Fibroblast of the conjunctiva (primary cell): Measurements from ENCODE around the gene DCAF10.
"Not testable (repeated sequence)": the region's sequence is repeated elsewhere in the genome, so short reads cannot be mapped to it uniquely, and the experiment has no call there.

Source experiments
- DNase-seq: peaks from one replicate; pipeline ENCODE4 v3.0.0-alpha.2; 2010; ENCODE audit warnings: low read depth

DCAF10 gene

DNA sequence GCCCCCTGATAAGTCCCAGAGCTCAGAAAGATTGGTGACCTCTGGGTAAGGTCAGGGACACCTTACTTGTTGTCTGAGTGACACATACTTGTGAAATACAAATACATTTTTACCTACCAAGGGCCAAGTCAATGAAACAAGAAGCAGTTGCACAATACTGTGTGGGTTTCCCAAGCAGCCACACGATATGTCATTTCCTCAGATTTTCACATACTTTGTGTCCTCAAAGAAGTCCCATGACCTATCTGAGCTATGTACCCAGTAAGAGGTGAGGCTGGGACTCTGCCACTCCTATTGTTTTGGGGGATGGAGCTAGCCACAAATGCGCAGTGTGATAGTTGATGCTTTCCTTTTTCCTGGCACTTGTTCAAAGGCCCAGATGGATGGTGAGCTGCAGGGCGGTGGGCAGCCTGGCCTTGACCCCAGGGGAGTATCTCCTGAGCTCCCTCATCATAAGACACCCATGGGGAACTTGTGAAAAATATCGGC, 108.1 kb downstream of the DCAF10 start:
- no peak for DNase-seq

DNA sequence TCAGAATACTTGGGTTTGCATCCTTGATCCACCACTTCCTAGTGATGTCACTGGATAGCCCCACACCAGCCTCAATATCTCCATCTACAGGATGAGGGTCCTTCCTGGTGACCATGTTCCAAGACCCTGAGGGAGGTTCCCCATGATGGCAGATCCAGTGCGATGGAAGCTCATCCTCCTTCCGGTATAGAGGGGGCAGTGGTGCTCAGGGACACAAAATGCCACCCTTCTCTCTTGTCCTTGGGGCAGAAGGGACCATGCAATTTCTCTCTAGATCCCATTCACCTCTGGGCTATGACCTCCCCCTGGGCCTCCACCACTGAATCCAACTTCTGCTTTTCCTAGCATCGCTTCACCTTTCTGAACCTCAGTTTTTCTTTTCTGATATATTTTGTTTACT, 108.7 kb downstream of the DCAF10 start:
- no peak for DNase-seq

DNA sequence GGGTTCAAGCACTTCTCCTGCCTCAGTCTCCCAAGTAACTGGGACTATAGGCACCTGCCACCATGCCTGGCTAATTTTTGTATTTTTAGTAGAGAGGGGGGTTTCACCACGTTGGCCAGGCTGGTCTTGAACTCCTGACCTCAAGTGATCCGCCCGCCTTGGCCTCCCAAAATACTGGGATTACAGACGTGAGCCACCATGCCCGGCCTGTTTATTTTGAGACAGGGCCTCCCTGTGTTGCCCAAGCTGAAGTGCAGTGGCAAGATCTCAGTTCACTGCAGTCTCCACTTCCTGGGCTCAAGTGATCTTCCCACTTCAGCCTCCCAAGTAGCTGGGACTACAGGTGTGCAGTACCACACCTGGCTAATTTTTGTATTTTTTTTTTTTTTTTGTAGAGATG, 109.2 kb downstream of the DCAF10 start:
- not testable (repeated sequence) for DNase-seq

DNA sequence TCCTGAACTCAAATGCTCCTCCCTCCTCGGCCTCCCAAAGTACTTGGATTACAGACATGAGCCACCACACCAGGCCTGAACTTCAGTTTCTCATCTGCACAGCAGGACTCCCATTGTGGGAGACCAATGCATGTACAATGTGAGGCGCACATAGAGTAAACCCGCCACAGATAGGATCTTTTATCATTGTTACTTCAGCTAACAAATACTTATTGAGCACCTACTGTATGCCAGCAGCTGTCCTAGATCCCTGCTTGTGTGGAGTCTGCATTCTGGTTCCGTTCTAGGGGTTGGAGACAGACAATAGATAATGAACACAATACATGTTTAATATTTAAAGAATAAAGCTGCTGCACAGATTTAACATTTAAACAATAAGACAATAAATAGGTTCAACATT, 109.7 kb downstream of the DCAF10 start:
- DNase-seq: no peak

DNA sequence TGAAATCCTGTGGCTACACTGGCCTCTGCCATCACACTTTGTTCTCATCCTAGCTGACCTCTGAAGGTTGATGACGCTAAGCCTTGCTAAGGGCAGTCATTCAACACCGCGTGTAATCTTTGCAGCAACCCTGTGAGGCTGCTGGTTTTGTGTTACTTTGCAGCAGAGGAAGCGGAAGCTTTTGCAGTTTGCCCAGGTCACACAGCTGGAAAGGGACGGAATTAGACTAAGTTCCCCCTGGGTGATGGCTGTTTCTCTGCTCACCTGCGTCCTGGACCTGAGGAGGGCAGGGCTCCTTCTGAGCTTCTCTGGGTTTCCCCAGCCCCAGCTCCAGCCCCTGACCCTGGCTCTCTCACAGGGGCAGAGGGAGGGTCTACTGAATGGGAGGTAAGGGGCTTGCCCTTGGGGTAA, 110.7 kb downstream of the DCAF10 start:
- no peak for DNase-seq

DNA sequence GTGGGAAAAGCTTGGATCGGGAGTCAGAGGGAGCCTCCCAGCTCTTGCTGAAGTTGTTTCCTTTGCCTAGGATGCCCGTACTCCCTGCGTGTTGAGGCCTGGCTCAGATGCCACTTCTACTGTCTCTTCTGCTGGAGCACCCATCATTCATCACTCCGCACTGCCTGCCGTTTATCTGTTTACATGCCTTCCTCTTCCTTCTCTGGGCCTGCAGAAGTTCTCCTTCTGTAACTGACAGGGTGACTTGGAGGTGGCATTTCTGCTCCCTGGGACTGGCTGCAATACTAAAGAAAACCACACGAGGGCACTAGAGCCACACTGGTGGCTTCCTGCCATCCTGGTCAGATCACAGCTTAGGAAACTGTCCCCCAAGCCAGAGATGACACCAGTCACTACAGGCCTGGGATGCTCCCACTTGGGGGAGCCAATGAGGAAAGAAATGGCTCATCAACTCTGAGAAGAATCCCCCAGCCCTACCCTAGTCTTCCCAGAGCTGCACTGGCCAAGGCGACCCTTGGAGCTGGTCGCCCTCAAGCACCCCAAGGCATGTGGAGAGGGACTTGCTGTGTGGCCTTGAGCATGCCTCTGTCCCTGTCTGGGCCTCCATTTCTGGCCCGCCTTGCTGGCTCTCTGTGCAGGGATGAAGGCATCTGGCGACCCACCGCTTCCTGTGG, 113.0 kb downstream of the DCAF10 start:
- DNase-seq: no peak

DNA sequence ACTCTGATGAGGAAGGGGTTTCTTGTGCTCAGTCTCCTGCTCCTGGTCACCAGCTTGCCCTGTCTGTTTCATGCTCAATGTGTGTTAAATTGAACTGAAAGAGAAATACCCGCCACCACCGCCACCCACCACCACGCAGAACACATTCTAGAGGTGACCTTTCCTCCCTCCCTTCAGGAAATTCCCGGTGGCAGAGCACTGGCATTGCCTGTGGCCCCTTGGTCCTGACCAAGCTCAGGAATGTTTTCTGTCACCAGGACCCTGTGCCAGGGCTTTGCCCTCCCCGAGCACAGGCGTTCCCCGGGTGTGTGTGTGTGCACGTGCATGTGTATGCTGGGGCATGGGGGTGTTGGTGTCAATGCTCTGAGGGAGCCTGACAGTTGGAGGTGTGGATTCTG, 113.6 kb downstream of the DCAF10 start:
- DNase-seq: no peak

DNA sequence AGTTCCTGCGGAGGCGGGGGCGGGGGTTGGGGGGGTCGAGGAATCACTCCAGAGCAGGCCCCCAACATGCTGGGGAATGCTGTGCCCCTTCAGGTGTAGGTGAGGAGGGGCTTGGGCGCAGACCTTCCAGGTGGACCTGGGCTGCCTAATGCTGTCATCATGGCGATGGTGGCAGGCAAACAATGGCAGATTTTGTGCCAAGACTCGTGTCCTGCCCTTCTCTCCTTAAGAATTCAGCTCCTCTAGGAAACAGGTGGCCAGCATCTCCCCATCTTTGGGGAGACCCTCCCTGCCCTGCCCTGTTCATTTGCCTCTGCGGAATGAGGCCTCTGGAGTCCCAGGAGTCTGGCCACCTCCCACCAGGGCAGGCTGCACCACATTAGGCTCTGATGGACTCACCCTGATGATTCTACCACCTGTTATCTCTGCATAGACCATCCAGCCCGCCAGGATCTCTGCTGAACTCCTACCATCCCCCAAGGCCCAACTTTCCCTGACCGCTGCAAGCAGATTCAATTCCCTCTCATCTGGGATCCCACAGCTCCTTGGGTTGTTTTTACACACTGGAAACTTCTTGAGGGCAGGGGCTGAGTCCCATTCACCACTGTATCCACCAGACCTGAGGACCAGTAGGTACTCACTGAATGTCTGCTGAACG, 114.2 kb downstream of the DCAF10 start:
- no peak for DNase-seq

DNA sequence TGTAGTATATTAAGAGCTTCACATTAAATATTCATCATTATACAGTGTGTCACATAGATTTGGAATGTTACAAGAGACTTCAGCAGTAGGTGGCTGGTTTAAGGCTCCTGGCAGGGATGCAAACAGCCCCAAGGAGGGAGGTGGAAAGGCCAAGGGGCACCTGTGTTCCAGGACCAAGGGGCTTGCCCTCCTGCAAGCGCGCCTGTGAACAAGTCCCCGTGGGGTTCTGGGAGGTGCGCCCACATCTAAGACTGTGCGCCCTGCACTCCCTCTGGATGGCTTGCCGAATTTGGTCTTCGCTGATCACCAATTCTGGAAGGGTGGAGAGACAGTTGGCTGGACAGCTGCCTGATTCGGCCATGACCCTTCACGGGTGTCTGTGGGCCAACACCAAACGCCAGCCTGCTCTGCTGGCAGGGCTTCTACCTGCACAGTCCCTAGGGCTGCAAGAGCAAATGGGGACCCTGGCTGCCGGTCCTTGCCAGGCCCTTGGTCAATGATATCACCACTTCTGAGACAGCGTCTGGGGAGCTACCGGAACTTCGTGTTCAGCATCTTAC, 115.4 kb downstream of the DCAF10 start:
- no peak for DNase-seq

DNA sequence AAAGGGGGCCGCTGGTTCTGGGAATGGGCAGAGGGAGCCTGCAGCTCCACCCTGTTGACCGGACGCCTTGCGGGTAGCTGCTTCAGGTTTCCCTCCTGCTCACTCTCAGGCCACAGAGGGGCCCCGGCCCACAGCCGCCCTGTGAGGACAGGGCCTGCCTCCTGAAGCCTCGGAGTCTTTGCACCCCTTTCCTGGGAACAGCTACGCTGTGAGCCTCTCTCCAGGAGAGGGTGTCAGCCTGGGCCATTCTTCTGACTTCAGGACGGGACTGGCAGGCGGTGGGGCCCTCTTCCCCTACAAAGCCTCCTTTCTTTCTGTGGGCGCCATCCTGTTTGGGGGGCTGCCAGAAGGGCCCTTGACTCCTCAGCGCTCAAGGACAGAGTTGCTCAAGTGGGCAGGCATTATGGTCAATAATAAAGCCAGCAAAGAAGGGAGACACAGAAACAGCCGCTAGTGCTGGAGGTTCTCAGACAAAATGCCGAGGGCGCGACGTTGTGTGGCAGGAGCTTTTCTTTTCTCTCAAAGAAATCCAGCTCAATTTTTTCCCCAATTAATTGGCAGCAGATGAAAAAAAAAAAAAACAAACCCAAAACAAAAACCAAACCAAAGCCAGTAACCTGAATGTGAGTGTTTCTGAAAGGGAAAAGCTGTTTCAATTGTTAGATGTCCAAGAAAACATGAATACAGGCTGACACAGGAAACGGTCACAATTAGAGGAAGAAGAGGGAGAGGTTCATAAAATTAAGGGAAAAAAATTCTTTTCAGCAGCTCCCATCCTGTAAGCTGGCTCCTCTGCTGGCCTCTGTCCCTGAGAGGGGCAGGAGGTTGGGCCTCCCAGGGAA, 116.1 kb downstream of the DCAF10 start:
- DNase-seq: no peak
